ENCODE results near the gene MSL1. TPM values are rescaled to one million over a fixed set of nuclear protein-coding genes. Genes with fewer than 3 reads are reported as not detected.

Gene MSL1
- total and polyA plus RNA-seq, 9 of the 15 experiments (the other 6 are each of a cell fraction or from before 2014, with no cell fraction given), result 13.8 to 120 (median 61.9) TPM

- Histone ChIP-seq H3K9me1 (ENCODE audit: control insufficient read depth, insufficient read depth, low read length) (no peaks in the 10 kb centered on the region), H3K27ac (ENCODE audit: extremely low read depth, low read depth, low read length) (peak overlapping the region; percentile 95), H3K4me3 (peak overlapping the region; percentile 81), H3K27me3 (ENCODE audit: control insufficient read depth in 2 of 2, insufficient read depth in 2 of 2, low read length in 2 of 2) (no peaks in the 10 kb centered on the region), H2AFZ (ENCODE audit: low read depth, low read length) (peak overlapping the region; percentile 12; the same call in 1 of the 2 replicates), H3K36me3 (ENCODE audit: control insufficient read depth, insufficient read depth, low read length) (peaks cover 35% of the 10 kb centered on the region), H3K79me2 (ENCODE audit: control insufficient read depth, insufficient read depth, low read length) (peaks cover 70% of the 10 kb centered on the region), H3K9ac (ENCODE audit: insufficient read depth in 1 of 2, low read depth in 2 of 2, low read length in 2 of 2) (peak overlapping the region; percentile 73 to 96), H3K9me3 (replicated peaks; ENCODE audit: control insufficient read depth, insufficient read depth, low read depth, low read length) (no peaks in the 10 kb centered on the region), H4K20me1 (replicated peaks; ENCODE audit: control insufficient read depth, insufficient read depth, low read length) (no peaks in the 10 kb centered on the region; the same call in 1 of the 2 replicates), H3K4me2 (ENCODE audit: insufficient read depth, low read length) (peak overlapping the region; percentile 89), H3K4me1 (replicated peaks in 1 of 2; ENCODE audit: control insufficient read depth in 2 of 2, insufficient read depth in 2 of 2, low read length in 2 of 2) (peaks cover 15 to 25% of the 10 kb centered on the region in 2 experiments; a peak in 4 of 5 replicates)
- DNase-seq (ENCODE audit: extremely low read depth in 1 of 4, low spot score in 3 of 4) (peak; percentile 61 to 74 (median 72)), FAIRE-seq (peak; percentile 81), ATAC-seq (peak; percentile 41)
- WGBS (ENCODE audit: insufficient coverage, low coverage, missing lambda C conversion rate), result under 1% methylated on average over 41 of the region's 43 CpGs
- CTCF ChIA-PET (ENCODE audit: low intra/inter-chr PET ratio), result no interaction called here
- no TSS peak for BruUV-seq (replicated peaks)
- in situ Hi-C loops (cut with MboI) (no loop called here), intact Hi-C loops (cut with micrococcal nuclease) (no loop called here)
- POLR2A ChIA-PET, result interaction anchor here (0.6 to 5.4 kb wide), 14 partner anchors 10 to 340 kb away, joined by 3 to 57 read pairs (median 5); partner anchors contain the start of genes CASC3 and NR1D1
- peak in 1 of 2 experiments; percentile 55; a peak in 1 of 4 replicates for TF ChIP-seq BCLAF1 (IDR thresholded peaks at IDR 0.05; ENCODE audit: borderline replicate concordance in 1 of 2, control insufficient read depth in 1 of 2, low read depth in 2 of 2, low read length in 1 of 2)
- no peak for TF ChIP-seq ZFP30 (CRISPR knock-in tag; IDR thresholded peaks at IDR 0.05; ENCODE audit: borderline replicate concordance)
- no peak for TF ChIP-seq PREB (CRISPR knock-in tag; IDR thresholded peaks at IDR 0.05)
- peak; percentile 84; the same call in 1 of the 2 replicates for TF ChIP-seq GATAD2A (IDR thresholded peaks at IDR 0.05)
- no peak for TF ChIP-seq ZNF280B (CRISPR knock-in tag; IDR thresholded peaks at IDR 0.05)
- no peak for TF ChIP-seq GTF2E2 (tag; IDR thresholded peaks at IDR 0.05)
- TF ChIP-seq ZNF785 (CRISPR knock-in tag; IDR thresholded peaks at IDR 0.05), result no peak
- no peak for TF ChIP-seq SREBF2 (CRISPR knock-in tag; IDR thresholded peaks at IDR 0.05)
- TF ChIP-seq ZNF589 (CRISPR knock-in tag; IDR thresholded peaks at IDR 0.05; ENCODE audit: low read depth), result no peak
- no peak for TF ChIP-seq ZNF121 (CRISPR knock-in tag; conservative IDR thresholded peaks at IDR 0.05)
- TF ChIP-seq ZZZ3 (IDR thresholded peaks at IDR 0.05), result peak; percentile 86; the same call in 1 of the 2 replicates
- no peak for TF ChIP-seq ZNF766 (CRISPR knock-in tag; conservative IDR thresholded peaks at IDR 0.05)
- TF ChIP-seq ATF3 (IDR thresholded peaks at IDR 0.05), result no peak
- no peak for TF ChIP-seq ATF3 (CRISPR knock-in tag; conservative IDR thresholded peaks at IDR 0.05)
- no peak for TF ChIP-seq LEF1 (IDR thresholded peaks at IDR 0.05)
Observed at GRCh38 chr17:40122999-40123810, 1.4 kb downstream of the MSL1 start.
